CD4-positive, CD25-positive, alpha-beta regulatory T cell (primary cell): ENCODE results near the gene KIAA1328. TPM values are rescaled to one million over a fixed set of nuclear protein-coding genes. Genes with fewer than 3 reads are reported as not detected.
A peak's percentile ranks its signal among the peaks of the same experiment; 100 is the strongest.
"Not testable (repeated sequence)": the region's sequence is repeated elsewhere in the genome, so short reads cannot be mapped to it uniquely, and the experiment has no call there.

ENCODE experiments used
- ATAC-seq, 2 donors: fragments of 150-1000 bp; cut with Tn5 transposase; one replicate each; pipeline ENCODE4 v1.10.0; 2021; ENCODE audit warnings: low read depth in 2 of 2, moderate number of reproducible peaks in 2 of 2, moderate library complexity in 1 of 2
- DNase-seq, 3 donors: peaks; one replicate each; pipeline versions ENCODE4 v3.0.0 to v3.0.0-alpha.2; 2012 to 2022; ENCODE audit warnings: mixed read lengths in 1 of 3
- H3K27ac ChIP-seq: one replicate; pipeline ENCODE4 v1.7.0; 2013; ENCODE audit warnings: mild to moderate bottlenecking, low read length; ENCODE audit not compliant: insufficient read depth, poor library complexity, severe bottlenecking
- H3K27me3 ChIP-seq: one replicate; pipeline ENCODE4 v1.7.0; 2013; ENCODE audit warnings: low read length; ENCODE audit not compliant: control insufficient read depth, insufficient read depth
- H3K36me3 ChIP-seq: one replicate; pipeline ENCODE4 v1.7.0; 2013; ENCODE audit warnings: mild to moderate bottlenecking, low read length, moderate library complexity; ENCODE audit not compliant: control insufficient read depth, insufficient read depth
- H3K4me1 ChIP-seq: 2 replicates; pipeline ENCODE4 v1.7.0; 2013; ENCODE audit warnings: mild to moderate bottlenecking, low read length; ENCODE audit not compliant: insufficient read depth, control insufficient read depth, poor library complexity, severe bottlenecking
- H3K4me3 ChIP-seq: one replicate; pipeline ENCODE4 v1.7.0; 2013; ENCODE audit warnings: low read depth, mild to moderate bottlenecking, low read length, moderate library complexity
- H3K9me3 ChIP-seq, 2 experiments: 1 replicate in 1 of 2; 2 replicates in 1 of 2; pipeline ENCODE4 v1.7.0; 2013; ENCODE audit warnings: low read length in 2 of 2, mild to moderate bottlenecking in 1 of 2, moderate library complexity in 1 of 2; ENCODE audit not compliant: control insufficient read depth in 2 of 2
- H3K27ac Mint-ChIP-seq, 3 donors: one replicate each; pipeline ENCODE4 v1.8.0; 2020 to 2022; ENCODE audit warnings: mild to moderate bottlenecking in 3 of 3, mixed read lengths in 3 of 3, moderate library complexity in 2 of 3
- H3K27me3 Mint-ChIP-seq: one replicate; pipeline ENCODE4 v1.8.0; 2022; ENCODE audit warnings: mild to moderate bottlenecking, mixed read lengths
- H3K36me3 Mint-ChIP-seq: one replicate; pipeline ENCODE4 v1.8.0; 2020; ENCODE audit warnings: mixed read lengths
- H3K4me1 Mint-ChIP-seq, 4 donors: one replicate each; pipeline ENCODE4 v1.8.0; 2020 to 2022; ENCODE audit warnings: mixed read lengths in 4 of 4, mild to moderate bottlenecking in 1 of 4
- H3K4me3 Mint-ChIP-seq, 4 donors: one replicate each; pipeline ENCODE4 v1.8.0; 2020 to 2022; ENCODE audit warnings: mild to moderate bottlenecking in 4 of 4, mixed read lengths in 4 of 4, moderate library complexity in 3 of 4
- H3K9me3 Mint-ChIP-seq, 7 donors: one replicate each; pipeline ENCODE4 v1.8.0; 2020 to 2022; ENCODE audit warnings: mixed read lengths in 7 of 7, mild to moderate bottlenecking in 3 of 7, moderate library complexity in 2 of 7
- polyA plus RNA-seq, 4 donors: library from polyadenylated mRNA; unstranded; fragments of 300-500 nt; fragmentation: Illumina TruSeq; gene quantifications; one replicate each; pipeline ENCODE4 v1.2.3, GENCODE V29; 2021
- total RNA-seq: library from RNA; stranded (reverse); gene quantifications from one replicate; pipeline ENCODE4 v1.2.3, GENCODE V29; 2022

KIAA1328 gene
- total and polyA plus RNA-seq, 5 donors from 2014 or later = 7.9 to 15.4 (median 8.5) TPM

DNA sequence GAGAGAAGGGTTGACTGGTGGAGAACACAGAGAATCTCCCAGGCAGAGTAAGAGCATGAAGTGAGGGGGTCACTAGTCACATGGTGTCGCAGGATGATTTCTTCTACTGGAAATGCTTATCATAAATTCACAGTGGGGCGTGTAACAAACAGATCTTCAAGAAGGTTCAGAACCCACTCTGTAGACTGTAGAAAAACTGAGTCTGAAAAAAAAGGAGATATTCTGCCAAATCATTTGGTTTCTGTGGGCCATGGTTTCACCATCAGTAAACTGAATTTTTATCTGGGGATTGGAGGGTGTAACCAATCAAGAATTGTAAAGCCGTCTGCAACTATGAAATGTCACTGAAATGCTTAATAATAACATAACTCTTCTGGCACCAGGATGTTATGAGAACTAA, 15.1 kb upstream of the KIAA1328 start:
- no peaks in the 10 kb centered on the region for H3K9me3 ChIP-seq
- no peaks in the 10 kb centered on the region for H3K4me1 ChIP-seq
- Mint-ChIP-seq H3K9me3 (no peaks in the 10 kb centered on the region), H3K4me3 (no peak overlapping the region), H3K4me1 (peaks cover 13 to 27% (median 22%) of the 10 kb centered on the region in 4 donors), H3K27me3 (no peaks in the 10 kb centered on the region), H3K36me3 (peaks cover 26% of the 10 kb centered on the region), H3K27ac (peak overlapping the region in 2 of 3 donors; percentile 48 to 62)
- no peak overlapping the region for H3K27ac ChIP-seq
- ATAC-seq = no peak
- peaks cover 52% of the 10 kb centered on the region for H3K36me3 ChIP-seq
- no peak for DNase-seq
- no peak overlapping the region for H3K4me3 ChIP-seq
- no peaks in the 10 kb centered on the region for H3K27me3 ChIP-seq

DNA sequence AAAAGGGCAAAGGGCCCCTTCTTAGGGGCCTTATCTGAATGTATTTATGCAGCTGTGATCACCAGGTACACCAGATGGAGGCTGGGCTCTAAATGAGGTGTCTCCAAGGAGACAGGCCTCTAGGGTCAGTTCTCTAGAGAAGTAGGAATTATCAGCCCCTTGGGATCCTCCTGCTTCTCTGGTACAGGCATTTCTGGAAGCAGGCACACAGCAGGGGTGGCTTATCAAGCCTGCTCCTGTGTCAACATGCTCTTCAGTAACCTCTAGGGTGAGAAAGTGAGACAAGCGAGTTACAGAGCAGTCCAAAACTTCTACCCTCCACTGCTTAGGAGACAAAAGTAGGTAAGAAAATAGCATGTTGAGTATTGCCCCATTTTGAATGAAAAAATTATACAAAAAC, 13.9 kb upstream of the KIAA1328 start:
- Histone ChIP-seq H3K27ac (no peak overlapping the region), H3K9me3 (no peaks in the 10 kb centered on the region), H3K27me3 (no peaks in the 10 kb centered on the region), H3K36me3 (peaks cover 52% of the 10 kb centered on the region), H3K4me3 (no peak overlapping the region), H3K4me1 (no peaks in the 10 kb centered on the region)
- ATAC-seq (no peak), DNase-seq (no peak)
- no peaks in the 10 kb centered on the region for H3K9me3 Mint-ChIP-seq
- peak overlapping the region in 2 of 3 donors; percentile 62 to 65 for H3K27ac Mint-ChIP-seq
- H3K4me3 Mint-ChIP-seq = no peak overlapping the region
- peaks cover 26% of the 10 kb centered on the region for H3K36me3 Mint-ChIP-seq
- no peaks in the 10 kb centered on the region for H3K27me3 Mint-ChIP-seq
- peaks cover 7 to 26% (median 19%) of the 10 kb centered on the region in 4 donors for H3K4me1 Mint-ChIP-seq

DNA sequence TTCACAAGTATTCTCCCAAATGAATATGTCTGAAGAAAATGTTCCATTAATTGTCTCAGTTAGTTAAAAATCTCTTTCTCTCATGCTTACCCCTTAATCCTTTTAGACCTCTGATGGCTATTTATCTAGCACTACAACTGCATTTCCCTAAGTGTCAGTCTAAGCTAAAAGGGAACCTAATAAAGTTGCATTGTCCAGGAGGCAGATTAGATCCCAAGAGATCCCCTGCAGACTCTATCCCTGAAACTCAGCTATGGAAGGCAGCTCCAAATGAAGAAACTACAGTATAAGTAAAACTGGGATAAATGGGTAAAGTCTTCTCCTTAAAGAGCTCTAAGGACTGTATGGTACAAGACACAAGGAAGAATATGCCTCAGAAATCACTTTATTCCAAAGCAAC, 12.8 kb upstream of the KIAA1328 start:
- DNase-seq, H3K4me1 ChIP-seq, H3K9me3 Mint-ChIP-seq, H3K9me3 ChIP-seq, H3K27ac ChIP-seq, H3K27me3 Mint-ChIP-seq, ATAC-seq, H3K4me3 Mint-ChIP-seq, H3K27me3 ChIP-seq, H3K4me3 ChIP-seq: not testable (repeated sequence)
- H3K27ac Mint-ChIP-seq = peak overlapping the region in 2 of 3 donors; percentile 4 to 69
- peaks cover 53% of the 10 kb centered on the region for H3K36me3 ChIP-seq
- H3K4me1 Mint-ChIP-seq = peaks cover 7 to 27% (median 21%) of the 10 kb centered on the region in 4 donors
- H3K36me3 Mint-ChIP-seq = peaks cover 26% of the 10 kb centered on the region

DNA sequence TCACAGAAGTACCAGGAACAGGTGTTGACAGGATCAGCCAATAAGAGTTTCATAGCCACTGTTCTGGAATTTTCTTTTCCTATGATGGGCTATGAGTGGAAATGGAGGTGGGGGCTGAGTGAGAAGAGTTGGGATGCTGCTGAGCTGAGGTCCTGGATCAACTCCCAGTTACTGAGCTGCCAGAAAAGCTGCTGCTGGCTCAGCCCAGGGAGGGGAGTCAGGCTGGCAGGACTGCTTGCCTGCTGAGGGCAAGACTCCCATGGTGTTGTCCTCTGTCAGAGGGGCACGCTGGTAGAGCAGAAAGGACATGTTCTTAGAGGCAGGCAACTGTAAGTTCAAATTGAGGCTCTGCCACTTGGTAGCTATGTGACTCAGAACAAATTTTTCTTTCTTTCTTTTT, 11.9 kb upstream of the KIAA1328 start:
- Mint-ChIP-seq H3K4me1 (peaks cover 13 to 31% (median 21%) of the 10 kb centered on the region in 4 donors), H3K9me3 (no peaks in the 10 kb centered on the region), H3K27me3 (no peaks in the 10 kb centered on the region), H3K4me3 (no peak overlapping the region), H3K27ac (peak overlapping the region in 2 of 3 donors; percentile 48 to 72), H3K36me3 (peaks cover 31% of the 10 kb centered on the region)
- Histone ChIP-seq H3K27ac (no peak overlapping the region), H3K36me3 (peaks cover 50% of the 10 kb centered on the region), H3K9me3 (no peaks in the 10 kb centered on the region), H3K4me3 (no peak overlapping the region), H3K4me1 (no peaks in the 10 kb centered on the region), H3K27me3 (no peaks in the 10 kb centered on the region)
- DNase-seq (no peak), ATAC-seq (no peak)

DNA sequence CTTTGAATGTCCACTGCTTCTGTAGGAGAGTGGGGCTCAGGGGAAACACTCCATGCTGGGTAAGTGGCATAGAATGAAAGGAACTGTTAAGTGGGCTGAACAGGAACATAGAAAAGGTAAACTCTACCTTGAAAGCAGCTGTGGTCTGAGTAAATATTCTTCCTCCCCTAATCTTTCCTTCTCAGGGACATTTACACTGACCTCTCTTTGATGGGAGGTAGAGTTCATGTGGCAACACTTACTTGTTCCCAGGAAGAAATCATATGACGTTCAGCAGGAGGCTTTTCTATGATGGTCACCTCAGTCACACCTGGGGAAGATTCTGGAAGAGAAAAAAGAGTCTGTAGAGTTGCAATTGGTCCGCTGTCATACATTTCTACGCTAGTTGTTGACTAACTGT, 10.3 kb upstream of the KIAA1328 start:
- DNase-seq = no peak
- Mint-ChIP-seq H3K4me3 (no peak overlapping the region), H3K4me1 (peaks cover 6 to 23% (median 16%) of the 10 kb centered on the region in 4 donors), H3K36me3 (peaks cover 27% of the 10 kb centered on the region), H3K9me3 (no peaks in the 10 kb centered on the region), H3K27ac (no peak overlapping the region), H3K27me3 (no peaks in the 10 kb centered on the region)
- H3K4me1 ChIP-seq = no peaks in the 10 kb centered on the region
- no peak overlapping the region for H3K4me3 ChIP-seq
- H3K27me3 ChIP-seq = no peaks in the 10 kb centered on the region
- H3K36me3 ChIP-seq = peaks cover 41% of the 10 kb centered on the region
- ATAC-seq = no peak
- no peaks in the 10 kb centered on the region for H3K9me3 ChIP-seq
- H3K27ac ChIP-seq = no peak overlapping the region

DNA sequence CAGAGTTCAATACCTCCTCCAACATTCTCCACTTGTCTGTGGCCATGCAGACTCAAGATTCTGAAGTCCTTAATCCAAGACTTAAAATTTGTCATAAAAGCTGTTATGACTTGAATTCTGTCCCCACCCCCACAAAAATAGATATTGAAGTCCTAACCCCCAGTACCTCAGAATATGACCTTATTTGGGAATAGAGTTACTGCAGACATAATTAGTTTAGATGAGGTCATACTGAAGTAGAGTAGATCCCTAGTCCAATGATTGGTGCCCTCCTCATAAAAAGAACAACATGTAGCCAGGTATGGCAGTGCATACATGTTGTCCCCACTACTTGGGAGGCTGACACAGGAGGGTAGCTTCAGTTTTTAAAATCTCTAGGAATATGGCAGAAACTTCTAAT, 9.3 kb upstream of the KIAA1328 start:
- H3K36me3 Mint-ChIP-seq = peaks cover 29% of the 10 kb centered on the region
- no peak for DNase-seq
- no peak for ATAC-seq
- Histone ChIP-seq H3K4me1 (no peaks in the 10 kb centered on the region), H3K27ac (no peak overlapping the region), H3K9me3 (no peaks in the 10 kb centered on the region), H3K27me3 (no peaks in the 10 kb centered on the region), H3K4me3 (no peak overlapping the region), H3K36me3 (peaks cover 36% of the 10 kb centered on the region)
- no peaks in the 10 kb centered on the region for H3K9me3 Mint-ChIP-seq
- no peaks in the 10 kb centered on the region for H3K27me3 Mint-ChIP-seq
- H3K4me1 Mint-ChIP-seq = peaks cover 11 to 22% (median 17%) of the 10 kb centered on the region in 4 donors
- H3K4me3 Mint-ChIP-seq = no peak overlapping the region
- H3K27ac Mint-ChIP-seq = peak overlapping the region in 1 of 3 donors; percentile 11

DNA sequence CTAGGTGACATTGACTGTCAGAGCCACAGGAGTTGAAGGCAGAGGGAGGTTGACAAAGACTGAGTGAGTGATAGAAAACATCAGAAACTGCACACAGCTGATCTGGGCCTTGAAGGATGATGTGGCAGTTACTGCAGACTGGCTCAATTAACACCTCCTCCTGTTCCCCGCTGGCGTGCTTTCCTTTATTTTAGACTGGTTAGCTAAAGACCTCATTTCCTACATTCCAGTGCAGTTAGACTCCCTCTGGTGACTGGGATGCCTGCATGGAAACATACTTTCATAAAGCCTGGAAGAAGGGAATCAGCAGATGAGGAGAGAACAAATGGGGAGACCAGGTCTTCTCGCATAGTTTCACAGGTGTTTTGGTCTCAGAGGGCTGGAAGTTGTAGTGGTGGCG, 7.2 kb upstream of the KIAA1328 start:
- Histone ChIP-seq H3K27ac (no peak overlapping the region), H3K4me1 (no peaks in the 10 kb centered on the region), H3K27me3 (no peaks in the 10 kb centered on the region), H3K4me3 (no peak overlapping the region), H3K36me3 (peaks cover 25% of the 10 kb centered on the region), H3K9me3 (no peaks in the 10 kb centered on the region)
- H3K27ac Mint-ChIP-seq = no peak overlapping the region
- peaks cover 20% of the 10 kb centered on the region for H3K36me3 Mint-ChIP-seq
- H3K4me1 Mint-ChIP-seq = peaks cover 12 to 26% (median 20%) of the 10 kb centered on the region in 4 donors
- no peaks in the 10 kb centered on the region for H3K27me3 Mint-ChIP-seq
- no peaks in the 10 kb centered on the region for H3K9me3 Mint-ChIP-seq
- ATAC-seq (no peak), DNase-seq (no peak)
- H3K4me3 Mint-ChIP-seq = no peak overlapping the region

DNA sequence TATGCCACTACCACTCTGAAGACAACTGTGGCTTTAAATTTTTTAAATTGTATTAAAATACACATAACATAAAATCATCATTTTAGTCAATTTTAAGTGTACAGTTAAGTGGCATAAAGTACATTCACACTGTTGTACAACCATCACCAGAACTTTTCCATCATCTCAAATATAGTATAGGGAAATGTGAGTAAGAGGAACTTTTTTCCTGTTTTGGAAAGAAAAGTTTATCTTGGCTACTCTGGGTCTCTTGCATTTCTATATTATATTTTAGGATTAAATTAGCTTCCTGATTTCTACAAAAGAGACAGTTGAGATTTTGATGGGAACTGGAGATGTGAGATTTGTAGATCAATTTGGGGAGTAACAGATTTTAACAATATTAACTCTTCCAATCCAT, 3.4 kb upstream of the KIAA1328 start:
- H3K27me3 ChIP-seq = no peaks in the 10 kb centered on the region
- H3K27me3 Mint-ChIP-seq = no peaks in the 10 kb centered on the region
- H3K27ac ChIP-seq = no peak overlapping the region
- H3K36me3 Mint-ChIP-seq = peaks cover 12% of the 10 kb centered on the region
- DNase-seq (no peak), ATAC-seq (no peak)
- H3K4me3 Mint-ChIP-seq = no peak overlapping the region
- peaks cover 0 to 2% (median 0%) of the 10 kb centered on the region in 7 donors for H3K9me3 Mint-ChIP-seq
- peaks cover 3% of the 10 kb centered on the region for H3K36me3 ChIP-seq
- peaks cover 25% of the 10 kb centered on the region for H3K4me1 ChIP-seq
- H3K27ac Mint-ChIP-seq = no peak overlapping the region
- H3K4me1 Mint-ChIP-seq = peaks cover 23 to 50% (median 38%) of the 10 kb centered on the region in 4 donors
- no peak overlapping the region for H3K4me3 ChIP-seq
- no peaks in the 10 kb centered on the region for H3K9me3 ChIP-seq
